Activated CD8-positive, alpha-beta memory T cell treated with anti-CD3 and anti-CD28 coated beads, Interleukin-2, amount 10 ng/mL, durations not matched to agents 7 days and 5 days (primary cell): ENCODE results near the gene NLRP5. TPM values are rescaled to one million over a fixed set of nuclear protein-coding genes. Genes with fewer than 3 reads are reported as not detected.
"Not testable (repeated sequence)": the region's sequence is repeated elsewhere in the genome, so short reads cannot be mapped to it uniquely, and the experiment has no call there.

Experiments
- ATAC-seq: fragments of 150-1000 bp; cut with Tn5 transposase; one replicate; pipeline ENCODE4 v1.10.0; 2021; ENCODE audit warnings: moderate library complexity
- CTCF ChIA-PET: fragments of 350-600 bp; sonication (Branson Sonifier 250); formaldehyde crosslinking; loops from one replicate; lab custom pipeline; 2021; ENCODE audit warnings: antibody characterized with exemption; lab: Charles Lee
- DNase-seq: peaks from one replicate; pipeline ENCODE4 v3.0.0-alpha.2; 2020
- H3K27ac Mint-ChIP-seq: one replicate; pipeline ENCODE4 v1.8.0; 2021; ENCODE audit warnings: mild to moderate bottlenecking, mixed read lengths
- H3K27me3 Mint-ChIP-seq: one replicate; pipeline ENCODE4 v1.8.0; 2021; ENCODE audit warnings: mixed read lengths
- H3K36me3 Mint-ChIP-seq: one replicate; pipeline ENCODE4 v1.8.0; 2021; ENCODE audit warnings: mild to moderate bottlenecking, mixed read lengths
- H3K4me1 Mint-ChIP-seq: one replicate; pipeline ENCODE4 v1.8.0; 2021; ENCODE audit warnings: mixed read lengths
- H3K4me3 Mint-ChIP-seq: one replicate; pipeline ENCODE4 v1.8.0; 2021; ENCODE audit warnings: mild to moderate bottlenecking, moderate library complexity, mixed read lengths
- H3K9me3 Mint-ChIP-seq: one replicate; pipeline ENCODE4 v1.8.0; 2022; ENCODE audit warnings: low read depth, mixed read lengths
- total RNA-seq, 2 experiments: library from RNA; stranded (reverse); gene quantifications; one replicate each; pipeline ENCODE4 v1.2.3, GENCODE V29; 2021

NLRP5 gene
- total RNA-seq, 2 experiments from 2014 or later = not detected

GRCh38 chr19:56014765-56015164 is 28.2 kb downstream of the NLRP5 start:
- Mint-ChIP-seq H3K27me3 (no peaks in the 10 kb centered on the region), H3K4me1 (no peaks in the 10 kb centered on the region), H3K4me3 (no peak overlapping the region), H3K9me3 (peaks cover 28% of the 10 kb centered on the region), H3K36me3 (no peaks in the 10 kb centered on the region), H3K27ac (no peak overlapping the region)
- DNase-seq (no peak), ATAC-seq (no peak)
- CTCF ChIA-PET = no interaction called here

DNA sequence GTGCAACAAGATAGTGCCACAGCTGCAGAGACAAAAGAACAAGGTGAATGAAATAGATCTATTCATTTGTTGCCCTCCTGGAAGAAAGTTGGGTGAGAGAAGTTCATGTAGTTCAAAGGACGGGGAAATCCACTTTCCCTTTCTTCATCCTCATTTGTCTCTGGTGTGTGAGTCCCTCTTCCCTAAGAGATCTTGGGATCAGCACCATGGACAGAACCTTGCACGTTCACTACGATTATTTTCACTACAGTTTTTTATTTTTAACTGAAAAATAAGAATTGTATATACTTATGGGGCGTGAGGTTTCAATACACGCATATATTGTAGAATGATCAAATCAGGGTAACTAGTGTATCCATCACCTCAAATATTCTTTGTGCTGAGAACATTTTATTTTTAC is 29.2 kb downstream of the NLRP5 start:
- Mint-ChIP-seq H3K4me1 (no peaks in the 10 kb centered on the region), H3K27ac (no peak overlapping the region), H3K27me3 (no peaks in the 10 kb centered on the region), H3K36me3 (no peaks in the 10 kb centered on the region), H3K4me3 (no peak overlapping the region), H3K9me3 (peaks cover 28% of the 10 kb centered on the region)
- CTCF ChIA-PET = no interaction called here
- DNase-seq = no peak
- ATAC-seq = no peak

GRCh38 chr19:56019325-56019724 is 32.8 kb downstream of the NLRP5 start:
- ATAC-seq, H3K27ac Mint-ChIP-seq, H3K4me3 Mint-ChIP-seq, H3K27me3 Mint-ChIP-seq, H3K36me3 Mint-ChIP-seq, DNase-seq, CTCF ChIA-PET, H3K4me1 Mint-ChIP-seq: not testable (repeated sequence)
- H3K9me3 Mint-ChIP-seq = peaks cover 17% of the 10 kb centered on the region

- CTCF ChIA-PET, H3K27me3 Mint-ChIP-seq, DNase-seq, H3K36me3 Mint-ChIP-seq, ATAC-seq, H3K4me3 Mint-ChIP-seq, H3K4me1 Mint-ChIP-seq, H3K27ac Mint-ChIP-seq: not testable (repeated sequence)
- peaks cover 14% of the 10 kb centered on the region for H3K9me3 Mint-ChIP-seq
Observed at GRCh38 chr19:56020355-56020975, 33.9 kb downstream of the NLRP5 start.

DNA sequence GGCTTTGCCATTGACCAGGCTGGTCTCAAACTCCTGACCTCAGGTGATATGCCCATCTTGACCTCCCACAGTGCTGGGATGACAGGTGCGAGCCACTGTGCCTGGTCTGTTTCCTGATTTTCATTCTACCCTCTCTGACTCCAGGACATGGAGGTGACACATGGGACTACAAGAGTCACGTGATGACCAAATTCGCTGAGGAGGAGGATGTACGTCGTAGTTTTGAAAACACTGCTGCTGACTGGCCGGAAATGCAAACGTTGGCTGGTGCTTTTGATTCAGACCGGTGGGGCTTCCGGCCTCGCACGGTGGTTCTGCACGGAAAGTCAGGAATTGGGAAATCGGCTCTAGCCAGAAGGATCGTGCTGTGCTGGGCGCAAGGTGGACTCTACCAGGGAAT is 40.2 kb downstream of the NLRP5 start:
- no peaks in the 10 kb centered on the region for H3K4me1 Mint-ChIP-seq
- ATAC-seq (no peak), DNase-seq (no peak)
- peaks cover 8% of the 10 kb centered on the region for H3K9me3 Mint-ChIP-seq
- no peak overlapping the region for H3K27ac Mint-ChIP-seq
- CTCF ChIA-PET = no interaction called here
- no peaks in the 10 kb centered on the region for H3K27me3 Mint-ChIP-seq
- H3K36me3 Mint-ChIP-seq = no peaks in the 10 kb centered on the region
- no peak overlapping the region for H3K4me3 Mint-ChIP-seq

GRCh38 chr19:56053596-56053995 is 67.0 kb downstream of the NLRP5 start:
- ATAC-seq = no peak
- H3K4me3 Mint-ChIP-seq = no peak overlapping the region
- H3K27ac Mint-ChIP-seq = no peak overlapping the region
- peaks cover 2% of the 10 kb centered on the region for H3K9me3 Mint-ChIP-seq
- H3K36me3 Mint-ChIP-seq = no peaks in the 10 kb centered on the region
- H3K4me1 Mint-ChIP-seq = no peaks in the 10 kb centered on the region
- no peak for DNase-seq
- H3K27me3 Mint-ChIP-seq = peaks cover 3% of the 10 kb centered on the region
- CTCF ChIA-PET = no interaction called here

- H3K4me3 Mint-ChIP-seq = peak overlapping the region; percentile 41
- CTCF ChIA-PET = interaction anchor here (0.5 to 3.4 kb wide), 42 partner anchors 10 to 442 kb away, joined by 3 to 35 read pairs (median 4); partner anchors contain the start of gene ZNF784
- H3K27ac Mint-ChIP-seq = no peak overlapping the region
- no peaks in the 10 kb centered on the region for H3K36me3 Mint-ChIP-seq
- H3K27me3 Mint-ChIP-seq = peaks cover 16% of the 10 kb centered on the region
- ATAC-seq (peak; percentile 81), DNase-seq (peak; percentile 70)
- H3K9me3 Mint-ChIP-seq = no peaks in the 10 kb centered on the region
- peaks cover 16% of the 10 kb centered on the region for H3K4me1 Mint-ChIP-seq
Observed at GRCh38 chr19:56066152-56067023, 79.8 kb downstream of the NLRP5 start.

DNA sequence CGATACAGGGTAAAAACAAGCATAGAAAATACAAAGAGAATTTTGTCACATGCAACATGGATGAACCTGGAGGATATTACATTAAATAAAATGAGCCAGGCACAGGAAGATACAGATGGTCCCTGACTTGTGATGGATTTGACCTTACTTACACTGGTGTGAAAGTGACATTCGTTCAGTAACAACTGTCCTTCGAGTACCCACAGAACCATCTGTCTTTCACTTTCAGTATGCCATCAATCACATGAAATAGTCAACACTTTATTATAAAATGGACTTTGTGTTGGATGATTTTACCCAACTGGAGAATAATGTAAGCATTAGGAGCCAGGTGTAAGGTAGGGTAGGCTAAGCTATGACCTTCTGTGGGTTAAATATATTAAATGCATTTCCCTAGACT is 83.1 kb downstream of the NLRP5 start:
- no peaks in the 10 kb centered on the region for H3K9me3 Mint-ChIP-seq
- ATAC-seq (no peak), DNase-seq (no peak)
- CTCF ChIA-PET = interaction anchor here (1.7 kb wide), 1 partner anchor 9 kb away, joined by 6 read pairs; no protein-coding TSS in a partner anchor
- H3K27me3 Mint-ChIP-seq = peaks cover 6% of the 10 kb centered on the region
- no peak overlapping the region for H3K27ac Mint-ChIP-seq
- H3K4me1 Mint-ChIP-seq = peaks cover 14% of the 10 kb centered on the region
- H3K36me3 Mint-ChIP-seq = no peaks in the 10 kb centered on the region
- no peak overlapping the region for H3K4me3 Mint-ChIP-seq

DNA sequence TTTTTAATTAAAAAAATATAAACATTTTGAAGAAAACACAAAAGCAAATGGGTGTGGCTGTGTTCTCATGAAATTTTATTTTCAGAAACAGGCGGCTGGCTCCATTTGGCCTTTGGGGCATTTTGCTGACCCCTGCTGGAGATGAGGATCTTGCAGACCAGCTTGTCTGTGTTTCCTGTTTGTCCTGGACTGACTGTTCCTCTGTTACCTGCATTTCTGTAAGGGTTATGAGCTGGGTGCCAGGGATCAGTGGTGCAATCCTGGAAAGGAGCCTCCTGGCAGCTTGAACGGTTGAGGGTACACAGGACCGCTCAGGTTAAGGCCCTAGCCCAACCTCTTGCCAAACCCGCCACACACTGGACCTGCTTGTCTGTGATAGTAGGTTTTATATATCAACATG is 84.6 kb downstream of the NLRP5 start:
- no peaks in the 10 kb centered on the region for H3K27me3 Mint-ChIP-seq
- H3K27ac Mint-ChIP-seq = no peak overlapping the region
- ATAC-seq (no peak), DNase-seq (no peak)
- no peaks in the 10 kb centered on the region for H3K9me3 Mint-ChIP-seq
- H3K4me3 Mint-ChIP-seq = no peak overlapping the region
- H3K4me1 Mint-ChIP-seq = peaks cover 8% of the 10 kb centered on the region
- no peaks in the 10 kb centered on the region for H3K36me3 Mint-ChIP-seq
- CTCF ChIA-PET = interaction anchor here (0.7 to 1.1 kb wide), 2 partner anchors 182 to 455 kb away, joined by 3 read pairs; no protein-coding TSS in a partner anchor

GRCh38 chr19:56076498-56076897 is 89.9 kb downstream of the NLRP5 start:
- CTCF ChIA-PET = interaction anchor here (0.6 to 5.1 kb wide), 11 partner anchors 9 to 257 kb away, joined by 3 to 34 read pairs (median 4); no protein-coding TSS in a partner anchor
- Mint-ChIP-seq H3K4me1 (peaks cover 9% of the 10 kb centered on the region), H3K27me3 (peaks cover 7% of the 10 kb centered on the region), H3K4me3 (no peak overlapping the region), H3K9me3 (no peaks in the 10 kb centered on the region), H3K27ac (no peak overlapping the region), H3K36me3 (no peaks in the 10 kb centered on the region)
- ATAC-seq (no peak), DNase-seq (peak; percentile 51)

GRCh38 chr19:56079609-56080008 is 93.0 kb downstream of the NLRP5 start:
- Mint-ChIP-seq H3K9me3 (no peaks in the 10 kb centered on the region), H3K4me1 (peaks cover 9% of the 10 kb centered on the region), H3K27me3 (peaks cover 8% of the 10 kb centered on the region), H3K36me3 (no peaks in the 10 kb centered on the region), H3K27ac (no peak overlapping the region), H3K4me3 (no peak overlapping the region)
- ATAC-seq (no peak), DNase-seq (no peak)
- CTCF ChIA-PET = interaction anchor here (1.1 to 5.1 kb wide), 7 partner anchors 11 to 253 kb away, joined by 3 to 34 read pairs (median 6); no protein-coding TSS in a partner anchor

DNA sequence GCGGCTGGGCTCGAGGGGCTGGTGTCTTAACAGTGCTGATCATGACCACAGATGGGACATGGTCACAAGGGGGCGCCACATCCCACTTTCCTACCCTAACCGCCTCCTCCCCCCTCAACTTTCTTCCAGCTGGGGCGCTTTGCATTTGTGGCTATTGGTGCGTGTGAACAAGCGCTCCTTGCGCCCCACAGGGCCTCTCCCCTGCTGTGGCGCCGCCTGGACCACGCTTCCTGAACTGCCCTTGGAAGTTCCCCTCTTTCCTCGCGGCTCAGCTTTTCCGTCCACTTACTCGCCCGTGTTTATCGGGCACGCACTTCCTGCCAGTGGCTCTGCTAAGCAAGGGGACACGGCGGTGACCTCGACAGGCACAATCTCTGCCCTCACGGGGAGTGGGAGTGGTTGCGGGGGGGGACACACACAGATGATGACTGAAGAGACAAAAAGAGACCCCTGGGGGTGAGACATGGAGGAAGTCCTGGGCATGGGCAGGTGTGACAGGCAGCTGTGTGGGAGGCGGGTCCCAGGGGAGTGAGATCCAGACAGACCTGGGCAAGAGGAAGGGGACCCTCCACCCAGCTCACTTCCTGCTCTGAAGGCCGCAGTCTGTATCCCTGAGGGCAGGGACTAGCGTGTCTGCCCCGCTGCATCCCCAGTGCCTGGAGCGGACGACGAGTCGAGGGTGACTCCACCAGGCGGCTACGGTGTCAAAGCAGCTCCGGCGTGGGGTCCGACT is 94.3 kb downstream of the NLRP5 start:
- H3K9me3 Mint-ChIP-seq = no peaks in the 10 kb centered on the region
- ATAC-seq (peak; percentile 70), DNase-seq (peak; percentile 77)
- H3K27ac Mint-ChIP-seq = peak overlapping the region; percentile 25
- CTCF ChIA-PET = interaction anchor here (0.9 to 2.7 kb wide), 14 partner anchors 10 to 449 kb away, joined by 3 to 21 read pairs (median 4); partner anchors contain the start of gene GALP
- peaks cover 8% of the 10 kb centered on the region for H3K27me3 Mint-ChIP-seq
- peaks cover 9% of the 10 kb centered on the region for H3K4me1 Mint-ChIP-seq
- H3K36me3 Mint-ChIP-seq = no peaks in the 10 kb centered on the region
- peak overlapping the region; percentile 64 for H3K4me3 Mint-ChIP-seq

DNA sequence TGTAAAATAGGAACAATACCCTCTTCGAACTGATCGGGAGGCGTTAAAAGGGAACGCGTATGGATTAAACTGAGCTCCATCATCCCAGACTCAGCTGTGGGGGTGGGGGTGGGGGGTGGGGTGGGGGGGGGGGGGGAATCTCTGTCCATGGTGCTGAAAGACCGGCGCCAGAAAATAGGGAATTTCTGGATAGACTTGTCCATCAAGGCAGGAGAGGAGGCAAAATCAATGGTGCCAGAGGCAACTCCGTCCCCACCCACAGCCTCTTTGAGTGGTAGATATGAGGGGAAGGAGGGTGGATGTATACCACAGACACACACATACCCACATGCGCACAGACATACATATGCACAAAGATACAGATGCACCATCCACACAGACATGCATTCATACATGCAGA is 97.1 kb downstream of the NLRP5 start:
- Mint-ChIP-seq H3K4me3 (no peak overlapping the region), H3K27ac (no peak overlapping the region), H3K4me1 (peaks cover 9% of the 10 kb centered on the region), H3K27me3 (peaks cover 8% of the 10 kb centered on the region), H3K9me3 (no peaks in the 10 kb centered on the region), H3K36me3 (no peaks in the 10 kb centered on the region)
- CTCF ChIA-PET = no interaction called here
- DNase-seq (no peak), ATAC-seq (no peak)
